HepG2 (cell line): Measurements from ENCODE around the gene NRN1L. TPM values are rescaled to one million over a fixed set of nuclear protein-coding genes. Genes with fewer than 3 reads are reported as not detected.

Experiments used
- EP300 ChIP-seq, 3 experiments: sonication (generic) in 1 of 3; formaldehyde crosslinking in 1 of 3; IDR thresholded peaks; 2 replicates each; pipeline versions ENCODE4 v1.5.1 to v1.6.1; 2011 to 2020; ENCODE audit warnings: low read depth in 2 of 3, low read length in 2 of 3, borderline replicate concordance in 1 of 3, improper control_type of control experiment in 1 of 3, mild to moderate bottlenecking in 1 of 3, missing genetic modification reagents in 1 of 3, moderate library complexity in 1 of 3
- FOXP1 ChIP-seq, 2 experiments: fragments of 450-650 bp in 1 of 2; IDR thresholded peaks; 2 replicates each; pipeline ENCODE4 v1.6.1; 2017 to 2018; ENCODE audit warnings: antibody characterized with exemption in 1 of 2
- MAFG ChIP-seq: sonication (generic); formaldehyde crosslinking; IDR thresholded peaks from 2 replicates; pipeline ENCODE4 v1.5.1; 2020; ENCODE audit warnings: mild to moderate bottlenecking, missing genetic modification reagents
- NCOA2 ChIP-seq: sonication (generic); formaldehyde crosslinking; IDR thresholded peaks from 2 replicates; pipeline ENCODE4 v1.8.0; 2022; ENCODE audit warnings: inconsistent platforms
- PHF20 ChIP-seq: sonication (generic); formaldehyde crosslinking; IDR thresholded peaks from 2 replicates; pipeline ENCODE4 v1.5.0; 2020; ENCODE audit warnings: mild to moderate bottlenecking, missing genetic modification reagents
- SMAD9 ChIP-seq: sonication (generic); formaldehyde crosslinking; IDR thresholded peaks from 2 replicates; pipeline ENCODE4 v1.5.1; 2020; ENCODE audit warnings: mild to moderate bottlenecking, missing genetic modification reagents
- SP2 ChIP-seq: sonication (generic); formaldehyde crosslinking; IDR thresholded peaks from 2 replicates; pipeline ENCODE4 v1.5.1; 2020; ENCODE audit warnings: mild to moderate bottlenecking, missing genetic modification reagents
- SP5 ChIP-seq: IDR thresholded peaks from 2 replicates; pipeline ENCODE4 v1.6.1; 2016; ENCODE audit warnings: low read depth, borderline replicate concordance
- ZFX ChIP-seq: sonication (generic); formaldehyde crosslinking; IDR thresholded peaks from 2 replicates; pipeline ENCODE4 v1.4.0; 2020; ENCODE audit warnings: mild to moderate bottlenecking, low read depth, missing genetic modification reagents, moderate library complexity
- ZNF317 ChIP-seq: sonication (generic); formaldehyde crosslinking; IDR thresholded peaks from 2 replicates; pipeline ENCODE4 v1.5.0; 2020; ENCODE audit warnings: mild to moderate bottlenecking, missing genetic modification reagents
- ZNF468 ChIP-seq: sonication (generic); formaldehyde crosslinking; IDR thresholded peaks from 2 replicates; pipeline ENCODE4 v1.8.0; 2022; ENCODE audit warnings: mild to moderate bottlenecking, moderate library complexity, missing genetic modification reagents
- polyA plus RNA-seq, 8 experiments: library from polyadenylated mRNA; depleted of rRNA in 3 of 8; stranded (reverse) in 7 of 8; unstranded in 1 of 8; fragments of >200 nt; fragmentation: Illumina TruSeq in 4 of 8; extraction: Trizol in 4 of 8; gene quantifications; 2 replicates each; pipeline versions ENCODE4 v1.2.1 to v1.2.3, GENCODE V29; 2011 to 2016; ENCODE audit warnings: low read depth in 4 of 8, missing spikeins in 1 of 8, mixed read lengths in 1 of 8; ENCODE audit not compliant: insufficient read depth in 1 of 8
- total RNA-seq, 5 experiments: library from RNA; depleted of rRNA; stranded (reverse); fragments of >200 nt; fragmentation: Illumina TruSeq; extraction: Trizol; gene quantifications; 2 replicates each; pipeline ENCODE4 v1.2.3, GENCODE V29; 2016; ENCODE audit warnings: low read depth in 1 of 5
- TF ChIP-seq, protein P1 (sequence below): sonication (generic); formaldehyde crosslinking; IDR thresholded peaks from 2 replicates; pipeline ENCODE4 v1.5.1; 2020; ENCODE audit warnings: missing genetic modification reagents, mild to moderate bottlenecking, borderline replicate concordance
- TF ChIP-seq, protein P2 (sequence below): sonication (generic); formaldehyde crosslinking; IDR thresholded peaks from 2 replicates; pipeline ENCODE4 v1.4.0; 2020; ENCODE audit warnings: mild to moderate bottlenecking, low read depth, missing genetic modification reagents

Gene NRN1L
- total and polyA plus RNA-seq, 2 of the 13 experiments (the other 11 are each of a cell fraction or from before 2014, with no cell fraction given), result 0.53 to 1.2 TPM

DNA sequence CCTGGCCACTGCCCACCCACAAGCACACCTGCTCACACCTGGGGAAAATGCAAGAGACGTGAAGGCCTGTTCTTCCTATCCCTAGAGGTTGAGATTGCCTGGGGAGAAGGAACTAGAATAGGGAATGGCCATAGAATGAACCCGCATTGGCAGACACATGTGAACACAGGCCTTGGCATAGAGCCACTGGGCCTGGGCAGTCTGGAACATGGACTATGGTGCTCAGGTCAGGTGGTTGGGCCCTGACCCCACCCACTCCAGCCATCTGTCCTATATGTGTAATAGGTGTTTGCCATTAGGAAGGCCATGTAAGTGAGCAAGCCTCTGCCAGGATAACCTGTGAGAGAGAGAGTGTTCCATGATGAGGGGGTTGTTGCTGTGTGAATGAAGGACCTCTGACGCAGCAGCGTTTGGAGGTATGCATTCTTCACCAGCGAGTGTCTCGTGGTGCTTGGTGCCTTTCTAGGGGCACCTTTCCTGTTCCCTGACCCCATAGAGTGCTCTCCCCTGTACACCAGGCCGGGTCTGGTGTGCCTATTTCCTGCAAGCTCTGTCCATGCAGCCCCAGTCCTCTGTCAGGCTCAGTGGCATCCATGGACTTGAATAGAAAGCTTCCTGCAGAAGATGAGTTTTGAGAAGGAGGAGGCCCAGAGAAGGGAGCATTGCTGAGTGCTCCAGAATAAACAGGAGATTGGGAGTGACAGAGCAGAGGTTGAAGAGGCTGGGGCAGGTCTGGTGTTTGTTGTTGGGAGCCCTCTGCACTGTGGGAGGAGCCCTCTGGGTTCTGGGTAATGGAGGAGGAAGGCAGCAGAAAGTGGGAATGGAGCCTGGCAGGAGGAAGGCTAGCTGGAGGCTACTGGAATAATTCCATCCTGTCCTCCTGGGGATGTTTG is 31.4 kb downstream of the NRN1L start (continued):
- TF ChIP-seq, protein P1, sequence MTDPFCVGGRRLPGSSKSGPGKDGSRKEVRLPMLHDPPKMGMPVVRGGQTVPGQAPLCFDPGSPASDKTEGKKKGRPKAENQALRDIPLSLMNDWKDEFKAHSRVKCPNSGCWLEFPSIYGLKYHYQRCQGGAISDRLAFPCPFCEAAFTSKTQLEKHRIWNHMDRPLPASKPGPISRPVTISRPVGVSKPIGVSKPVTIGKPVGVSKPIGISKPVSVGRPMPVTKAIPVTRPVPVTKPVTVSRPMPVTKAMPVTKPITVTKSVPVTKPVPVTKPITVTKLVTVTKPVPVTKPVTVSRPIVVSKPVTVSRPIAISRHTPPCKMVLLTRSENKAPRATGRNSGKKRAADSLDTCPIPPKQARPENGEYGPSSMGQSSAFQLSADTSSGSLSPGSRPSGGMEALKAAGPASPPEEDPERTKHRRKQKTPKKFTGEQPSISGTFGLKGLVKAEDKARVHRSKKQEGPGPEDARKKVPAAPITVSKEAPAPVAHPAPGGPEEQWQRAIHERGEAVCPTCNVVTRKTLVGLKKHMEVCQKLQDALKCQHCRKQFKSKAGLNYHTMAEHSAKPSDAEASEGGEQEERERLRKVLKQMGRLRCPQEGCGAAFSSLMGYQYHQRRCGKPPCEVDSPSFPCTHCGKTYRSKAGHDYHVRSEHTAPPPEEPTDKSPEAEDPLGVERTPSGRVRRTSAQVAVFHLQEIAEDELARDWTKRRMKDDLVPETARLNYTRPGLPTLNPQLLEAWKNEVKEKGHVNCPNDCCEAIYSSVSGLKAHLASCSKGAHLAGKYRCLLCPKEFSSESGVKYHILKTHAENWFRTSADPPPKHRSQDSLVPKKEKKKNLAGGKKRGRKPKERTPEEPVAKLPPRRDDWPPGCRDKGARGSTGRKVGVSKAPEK (CRISPR knock-in tag), result no peak
- TF ChIP-seq SMAD9, result no peak
- TF ChIP-seq ZNF468 (CRISPR knock-in tag), result no peak
- TF ChIP-seq ZFX (CRISPR knock-in tag), result peak; percentile 37
- TF ChIP-seq SP5 (CRISPR knock-in tag), result peak; percentile 48; the same call in 1 of the 2 replicates
- no peak for TF ChIP-seq NCOA2
- peak; percentile 19; the same call in 1 of the 2 replicates for TF ChIP-seq PHF20 (CRISPR knock-in tag)
- TF ChIP-seq, protein P2, sequence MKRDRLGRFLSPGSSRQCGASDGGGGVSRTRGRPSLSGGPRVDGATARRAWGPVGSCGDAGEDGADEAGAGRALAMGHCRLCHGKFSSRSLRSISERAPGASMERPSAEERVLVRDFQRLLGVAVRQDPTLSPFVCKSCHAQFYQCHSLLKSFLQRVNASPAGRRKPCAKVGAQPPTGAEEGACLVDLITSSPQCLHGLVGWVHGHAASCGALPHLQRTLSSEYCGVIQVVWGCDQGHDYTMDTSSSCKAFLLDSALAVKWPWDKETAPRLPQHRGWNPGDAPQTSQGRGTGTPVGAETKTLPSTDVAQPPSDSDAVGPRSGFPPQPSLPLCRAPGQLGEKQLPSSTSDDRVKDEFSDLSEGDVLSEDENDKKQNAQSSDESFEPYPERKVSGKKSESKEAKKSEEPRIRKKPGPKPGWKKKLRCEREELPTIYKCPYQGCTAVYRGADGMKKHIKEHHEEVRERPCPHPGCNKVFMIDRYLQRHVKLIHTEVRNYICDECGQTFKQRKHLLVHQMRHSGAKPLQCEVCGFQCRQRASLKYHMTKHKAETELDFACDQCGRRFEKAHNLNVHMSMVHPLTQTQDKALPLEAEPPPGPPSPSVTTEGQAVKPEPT (CRISPR knock-in tag), result no peak
- no peak for TF ChIP-seq MAFG (CRISPR knock-in tag)
- TF ChIP-seq EP300 (IDR thresholded peaks at IDR 0.05; ENCODE audit: low read depth in 2 of 2, low read length in 2 of 2), result no peak; a peak in 1 of 4 replicates
- TF ChIP-seq EP300 (CRISPR knock-in tag; IDR thresholded peaks at IDR 0.05; ENCODE audit: borderline replicate concordance), result no peak
- no peak for TF ChIP-seq FOXP1 (IDR thresholded peaks at IDR 0.05)
- peak; percentile 30; the same call in 1 of the 2 replicates for TF ChIP-seq FOXP1 (CRISPR knock-in tag; IDR thresholded peaks at IDR 0.05)
- no peak for TF ChIP-seq ZNF317 (CRISPR knock-in tag)
- TF ChIP-seq SP2, result no peak
